T-cell (primary cell): Measurements from ENCODE around the gene CHD5. TPM values are rescaled to one million over a fixed set of nuclear protein-coding genes. Genes with fewer than 3 reads are reported as not detected.

Experiments used
- ATAC-seq, 4 experiments: fragments of 200-7000 bp in 3 of 4; fragments of 150-1000 bp in 1 of 4; cut with Tn5 transposase; replicated peaks in 1 of 4; 1 replicate in 3 of 4; 2 replicates in 1 of 4; pipeline ENCODE4 v1.10.0; 2021; ENCODE audit warnings: moderate library complexity in 3 of 4, mild to moderate bottlenecking in 2 of 4, moderate number of reproducible peaks in 1 of 4
- CTCF ChIA-PET, 2 donors: fragments of 300-600 bp; sonication (Branson Sonifier 250); formaldehyde crosslinking; loops; one replicate each; lab custom pipeline; 2022; ENCODE audit warnings: antibody characterized with exemption in 2 of 2; lab: Charles Lee
- POLR2A ChIA-PET, 2 donors: fragments of 300-600 bp; sonication (Branson Sonifier 250); formaldehyde crosslinking; loops; one replicate each; lab custom pipeline; 2022; ENCODE audit warnings: antibody characterized with exemption in 2 of 2; lab: Charles Lee
- DNase-seq, 35 experiments: peaks; one replicate each; pipeline versions ENCODE4 v3.0.0 to v3.0.0-alpha.2; 2013 to 2023
- H3K27ac ChIP-seq: one replicate; pipeline ENCODE4 v1.5.1; 2013; ENCODE audit warnings: low read length
- H3K27me3 ChIP-seq, 2 experiments: replicated peaks in 1 of 2; 1 replicate in 1 of 2; 2 replicates in 1 of 2; pipeline versions ENCODE4 v1.6.1 to v1.7.0; 2013; ENCODE audit warnings: low read length in 1 of 2, mixed read lengths in 1 of 2; ENCODE audit not compliant: control insufficient read depth in 2 of 2, insufficient read depth in 2 of 2; ENCODE audit errors: extremely low read depth in 1 of 2
- H3K36me3 ChIP-seq, 2 donors: 1 replicate in 1 of 2; 2 replicates in 1 of 2; pipeline versions ENCODE4 v1.6.1 to v1.7.0; 2013; ENCODE audit warnings: low read length in 1 of 2; ENCODE audit not compliant: control insufficient read depth in 2 of 2, insufficient read depth in 1 of 2; ENCODE audit errors: extremely low read depth in 1 of 2
- H3K4me1 ChIP-seq, 2 experiments: 1 replicate in 1 of 2; 2 replicates in 1 of 2; pipeline versions ENCODE4 v1.6.1 to v1.7.0; 2013; ENCODE audit warnings: low read length in 2 of 2, mixed read lengths in 1 of 2; ENCODE audit not compliant: insufficient read depth in 2 of 2, control insufficient read depth in 1 of 2; ENCODE audit errors: extremely low read depth in 1 of 2
- H3K4me3 ChIP-seq, 2 donors: 1 replicate in 1 of 2; 2 replicates in 1 of 2; pipeline versions ENCODE4 v1.5.1 to v1.7.0; 2013; ENCODE audit warnings: mild to moderate bottlenecking in 2 of 2, low read length in 1 of 2, moderate library complexity in 1 of 2; ENCODE audit not compliant: control insufficient read depth in 1 of 2; ENCODE audit errors: extremely low read depth in 1 of 2
- H3K9me3 ChIP-seq: 2 replicates; pipeline ENCODE4 v1.7.0; 2013
- H3K27ac Mint-ChIP-seq, 2 donors: one replicate each; pipeline ENCODE4 v1.8.0; 2020 to 2021; ENCODE audit warnings: mild to moderate bottlenecking in 2 of 2, mixed read lengths in 2 of 2
- H3K27me3 Mint-ChIP-seq, 2 donors: one replicate each; pipeline ENCODE4 v1.8.0; 2021 to 2022; ENCODE audit warnings: mixed read lengths in 2 of 2
- H3K36me3 Mint-ChIP-seq: one replicate; pipeline ENCODE4 v1.8.0; 2021; ENCODE audit warnings: mixed read lengths
- H3K4me1 Mint-ChIP-seq, 3 donors: one replicate each; pipeline ENCODE4 v1.8.0; 2020 to 2022; ENCODE audit warnings: mixed read lengths in 3 of 3, mild to moderate bottlenecking in 1 of 3
- H3K4me3 Mint-ChIP-seq, 3 donors: one replicate each; pipeline ENCODE4 v1.8.0; 2020 to 2022; ENCODE audit warnings: mild to moderate bottlenecking in 3 of 3, mixed read lengths in 3 of 3, moderate library complexity in 3 of 3
- H3K9me3 Mint-ChIP-seq, 3 donors: one replicate each; pipeline ENCODE4 v1.8.0; 2020 to 2022; ENCODE audit warnings: mixed read lengths in 3 of 3
- WGBS: methylation state at CpG from one replicate; pipeline ENCODE4 v1.1.5; 2013; ENCODE audit warnings: missing lambda C conversion rate; ENCODE audit not compliant: insufficient coverage; 5-methylcytosine and 5-hydroxymethylcytosine counted together
- total RNA-seq, 35 experiments: library from RNA in 6 of 35; stranded (reverse) in 6 of 35; fragments of 120-200 nt in 1 of 35; gene quantifications; one replicate each; pipeline versions ENCODE4 v1.2.1 to v1.2.4 and lab custom pipeline; 2013 to 2026

Gene CHD5
- total RNA-seq, 5 donors from 2014 or later (not counting 1 experiment from before 2014, with no cell fraction given), result 0.05 to 0.23 (median 0.16) TPM

- no peaks in the 10 kb centered on the region for H3K36me3 ChIP-seq
- Mint-ChIP-seq H3K27ac (no peak overlapping the region), H3K36me3 (no peaks in the 10 kb centered on the region), H3K9me3 (peaks cover 6 to 10% (median 6%) of the 10 kb centered on the region in 3 donors), H3K4me1 (peaks cover 0 to 6% (median 2%) of the 10 kb centered on the region in 3 donors), H3K4me3 (no peak overlapping the region), H3K27me3 (peaks cover 16 to 17% of the 10 kb centered on the region in 2 donors)
- DNase-seq (no peak), ATAC-seq (no peak)
- WGBS, result 89% methylated on average over 12 of the region's 13 CpGs
- no peaks in the 10 kb centered on the region for H3K4me1 ChIP-seq
- ChIA-PET POLR2A (no interaction called here), CTCF (interaction anchor here in 1 of 2 donors (0.6 kb wide), 1 partner anchor 102 kb away, joined by 3 read pairs; no protein-coding TSS in a partner anchor)
- peaks cover 0 to 28% of the 10 kb centered on the region in 2 experiments for H3K27me3 ChIP-seq
- H3K9me3 ChIP-seq, result no peaks in the 10 kb centered on the region
- no peak overlapping the region for H3K4me3 ChIP-seq
- H3K27ac ChIP-seq, result no peak overlapping the region
Measured at GRCh38 chr1:6111991-6112689, 68.0 kb downstream of the CHD5 start.

- no peak overlapping the region for H3K4me3 Mint-ChIP-seq
- DNase-seq, result no peak
- no peak overlapping the region for H3K27ac ChIP-seq
- peaks cover 0 to 3% (median under 1%) of the 10 kb centered on the region in 3 donors for H3K4me1 Mint-ChIP-seq
- ChIA-PET POLR2A (no interaction called here), CTCF (no interaction called here)
- H3K4me1 ChIP-seq, result no peaks in the 10 kb centered on the region
- peaks cover 0 to 28% of the 10 kb centered on the region in 2 experiments for H3K27me3 ChIP-seq
- H3K27ac Mint-ChIP-seq, result no peak overlapping the region
- no peaks in the 10 kb centered on the region for H3K36me3 Mint-ChIP-seq
- peaks cover 16 to 17% of the 10 kb centered on the region in 2 donors for H3K27me3 Mint-ChIP-seq
- 95% methylated on average over 18 of the region's 24 CpGs for WGBS
- H3K36me3 ChIP-seq, result no peaks in the 10 kb centered on the region
- H3K4me3 ChIP-seq, result no peak overlapping the region
- ATAC-seq, result no peak
- peaks cover under 1 to 5% (median under 1%) of the 10 kb centered on the region in 3 donors for H3K9me3 Mint-ChIP-seq
- H3K9me3 ChIP-seq, result no peaks in the 10 kb centered on the region
Measured at GRCh38 chr1:6111571-6111970, 68.5 kb downstream of the CHD5 start.

- H3K4me1 Mint-ChIP-seq, result no peaks in the 10 kb centered on the region
- Histone ChIP-seq H3K4me3 (no peak overlapping the region), H3K27me3 (peaks cover 0 to 31% of the 10 kb centered on the region in 2 experiments), H3K36me3 (no peaks in the 10 kb centered on the region), H3K9me3 (no peaks in the 10 kb centered on the region), H3K27ac (no peak overlapping the region), H3K4me1 (no peaks in the 10 kb centered on the region)
- H3K27me3 Mint-ChIP-seq, result peaks cover 16 to 17% of the 10 kb centered on the region in 2 donors
- WGBS, result 85% methylated on average over 8 of the region's 15 CpGs
- no peaks in the 10 kb centered on the region for H3K36me3 Mint-ChIP-seq
- H3K9me3 Mint-ChIP-seq, result no peaks in the 10 kb centered on the region
- CTCF ChIA-PET, result no interaction called here
- ATAC-seq (no peak), DNase-seq (no peak)
- H3K27ac Mint-ChIP-seq, result no peak overlapping the region
- POLR2A ChIA-PET, result no interaction called here
- no peak overlapping the region for H3K4me3 Mint-ChIP-seq
Measured at GRCh38 chr1:6110326-6110725, 69.8 kb downstream of the CHD5 start.

GRCh38 chr1:6109688-6110087 lies 70.4 kb downstream of the CHD5 start:
- Histone ChIP-seq H3K4me3 (no peak overlapping the region), H3K36me3 (no peaks in the 10 kb centered on the region), H3K4me1 (no peaks in the 10 kb centered on the region), H3K27ac (no peak overlapping the region), H3K27me3 (peaks cover 0 to 34% of the 10 kb centered on the region in 2 experiments), H3K9me3 (no peaks in the 10 kb centered on the region)
- ATAC-seq (no peak), DNase-seq (no peak)
- H3K27me3 Mint-ChIP-seq, result peaks cover 16 to 17% of the 10 kb centered on the region in 2 donors
- H3K9me3 Mint-ChIP-seq, result no peaks in the 10 kb centered on the region
- H3K4me1 Mint-ChIP-seq, result no peaks in the 10 kb centered on the region
- POLR2A ChIA-PET, result no interaction called here
- 84% methylated on average over 23 of the region's 24 CpGs for WGBS
- H3K36me3 Mint-ChIP-seq, result no peaks in the 10 kb centered on the region
- H3K4me3 Mint-ChIP-seq, result no peak overlapping the region
- no peak overlapping the region for H3K27ac Mint-ChIP-seq
- CTCF ChIA-PET, result no interaction called here

GRCh38 chr1:6108937-6109614 lies 71.0 kb downstream of the CHD5 start:
- ATAC-seq, result peak; percentile 40 to 75 (median 68)
- WGBS, result 36% methylated on average over 15 of the region's 15 CpGs
- no peak overlapping the region for H3K27ac ChIP-seq
- H3K4me1 ChIP-seq, result no peaks in the 10 kb centered on the region
- H3K4me3 Mint-ChIP-seq, result no peak overlapping the region
- H3K27ac Mint-ChIP-seq, result no peak overlapping the region
- H3K27me3 ChIP-seq, result peaks cover 0 to 41% of the 10 kb centered on the region in 2 experiments
- no peaks in the 10 kb centered on the region for H3K9me3 Mint-ChIP-seq
- no peaks in the 10 kb centered on the region for H3K36me3 ChIP-seq
- DNase-seq, result peak in 19 of 35 experiments; percentile 7 to 46 (median 16)
- no peaks in the 10 kb centered on the region for H3K9me3 ChIP-seq
- ChIA-PET CTCF (interaction anchor here in 1 of 2 donors (1.0 kb wide), 1 partner anchor 136 kb away, joined by 3 read pairs; no protein-coding TSS in a partner anchor), POLR2A (no interaction called here)
- no peak overlapping the region for H3K4me3 ChIP-seq
- H3K4me1 Mint-ChIP-seq, result no peaks in the 10 kb centered on the region
- peaks cover 16 to 17% of the 10 kb centered on the region in 2 donors for H3K27me3 Mint-ChIP-seq
- H3K36me3 Mint-ChIP-seq, result no peaks in the 10 kb centered on the region

GRCh38 chr1:6108476-6108875 lies 71.6 kb downstream of the CHD5 start:
- DNase-seq (no peak), ATAC-seq (no peak)
- H3K36me3 ChIP-seq, result no peaks in the 10 kb centered on the region
- no peaks in the 10 kb centered on the region for H3K36me3 Mint-ChIP-seq
- H3K27me3 ChIP-seq, result peaks cover 0 to 47% of the 10 kb centered on the region in 2 experiments
- ChIA-PET CTCF (interaction anchor here in 1 of 2 donors (1.0 kb wide), 1 partner anchor 136 kb away, joined by 3 read pairs; no protein-coding TSS in a partner anchor), POLR2A (no interaction called here)
- H3K9me3 ChIP-seq, result no peaks in the 10 kb centered on the region
- no peak overlapping the region for H3K4me3 ChIP-seq
- peaks cover 16 to 17% of the 10 kb centered on the region in 2 donors for H3K27me3 Mint-ChIP-seq
- no peak overlapping the region for H3K27ac Mint-ChIP-seq
- H3K4me1 Mint-ChIP-seq, result no peaks in the 10 kb centered on the region
- WGBS, result 57% methylated on average over 2 of the region's 2 CpGs
- no peak overlapping the region for H3K27ac ChIP-seq
- H3K9me3 Mint-ChIP-seq, result no peaks in the 10 kb centered on the region
- no peak overlapping the region for H3K4me3 Mint-ChIP-seq
- no peaks in the 10 kb centered on the region for H3K4me1 ChIP-seq
